ENCODE results near the gene TPO.

Gene TPO

GRCh38 chr2:1494257-1494656 lies 81.0 kb downstream of the TPO start:
- peaks cover 12% of the 10 kb centered on the region for H3K27me3 Mint-ChIP-seq (ENCODE audit: low read depth, poor library complexity)
- H3K4me3 Mint-ChIP-seq, result no peak overlapping the region
- no peaks in the 10 kb centered on the region for H3K9me3 Mint-ChIP-seq
- peaks cover 14% of the 10 kb centered on the region for H3K4me1 Mint-ChIP-seq
- TF ChIP-seq CTCF (IDR thresholded peaks at IDR 0.05), result no peak
- DNase-seq, result no peak
- no peak overlapping the region for H3K27ac Mint-ChIP-seq
- H3K36me3 Mint-ChIP-seq (ENCODE audit: low read depth), result no peaks in the 10 kb centered on the region

GRCh38 chr2:1494906-1495305 lies 81.6 kb downstream of the TPO start:
- no peaks in the 10 kb centered on the region for H3K36me3 Mint-ChIP-seq (ENCODE audit: low read depth)
- no peak overlapping the region for H3K4me3 Mint-ChIP-seq
- no peak for DNase-seq
- peaks cover 15% of the 10 kb centered on the region for H3K4me1 Mint-ChIP-seq
- no peak for TF ChIP-seq CTCF (IDR thresholded peaks at IDR 0.05)
- no peaks in the 10 kb centered on the region for H3K9me3 Mint-ChIP-seq
- H3K27ac Mint-ChIP-seq, result no peak overlapping the region
- peaks cover 12% of the 10 kb centered on the region for H3K27me3 Mint-ChIP-seq (ENCODE audit: low read depth, poor library complexity)

- H3K27ac Mint-ChIP-seq, result no peak overlapping the region
- no peak overlapping the region for H3K4me3 Mint-ChIP-seq
- peaks cover 16% of the 10 kb centered on the region for H3K27me3 Mint-ChIP-seq (ENCODE audit: low read depth, poor library complexity)
- no peak for DNase-seq
- H3K9me3 Mint-ChIP-seq, result no peaks in the 10 kb centered on the region
- H3K36me3 Mint-ChIP-seq (ENCODE audit: low read depth), result no peaks in the 10 kb centered on the region
- TF ChIP-seq CTCF (IDR thresholded peaks at IDR 0.05), result no peak
- H3K4me1 Mint-ChIP-seq, result peaks cover 15% of the 10 kb centered on the region
Measured at GRCh38 chr2:1495676-1496358, 82.6 kb downstream of the TPO start.

GRCh38 chr2:1496359-1496821 lies 83.1 kb downstream of the TPO start:
- peaks cover 16% of the 10 kb centered on the region for H3K27me3 Mint-ChIP-seq (ENCODE audit: low read depth, poor library complexity)
- H3K4me3 Mint-ChIP-seq, result no peak overlapping the region
- no peak overlapping the region for H3K27ac Mint-ChIP-seq
- TF ChIP-seq CTCF (IDR thresholded peaks at IDR 0.05), result no peak
- no peak for DNase-seq
- H3K36me3 Mint-ChIP-seq (ENCODE audit: low read depth), result no peaks in the 10 kb centered on the region
- H3K9me3 Mint-ChIP-seq, result no peaks in the 10 kb centered on the region
- peaks cover 15% of the 10 kb centered on the region for H3K4me1 Mint-ChIP-seq

GRCh38 chr2:1497122-1497611 lies 83.9 kb downstream of the TPO start:
- H3K27me3 Mint-ChIP-seq (ENCODE audit: low read depth, poor library complexity), result peaks cover 16% of the 10 kb centered on the region
- no peak overlapping the region for H3K4me3 Mint-ChIP-seq
- DNase-seq, result no peak
- H3K9me3 Mint-ChIP-seq, result no peaks in the 10 kb centered on the region
- H3K4me1 Mint-ChIP-seq, result peaks cover 15% of the 10 kb centered on the region
- no peak for TF ChIP-seq CTCF (IDR thresholded peaks at IDR 0.05)
- no peaks in the 10 kb centered on the region for H3K36me3 Mint-ChIP-seq (ENCODE audit: low read depth)
- no peak overlapping the region for H3K27ac Mint-ChIP-seq

GRCh38 chr2:1498176-1498575 lies 84.9 kb downstream of the TPO start:
- H3K9me3 Mint-ChIP-seq, result no peaks in the 10 kb centered on the region
- H3K4me3 Mint-ChIP-seq, result no peak overlapping the region
- H3K27me3 Mint-ChIP-seq (ENCODE audit: low read depth, poor library complexity), result peaks cover 9% of the 10 kb centered on the region
- peaks cover 6% of the 10 kb centered on the region for H3K4me1 Mint-ChIP-seq
- H3K36me3 Mint-ChIP-seq (ENCODE audit: low read depth), result no peaks in the 10 kb centered on the region
- no peak for DNase-seq
- peak overlapping the region; percentile 71 for H3K27ac Mint-ChIP-seq
- TF ChIP-seq CTCF (IDR thresholded peaks at IDR 0.05), result no peak

Measured in nephron progenitor cell (in vitro differentiated cells).